HFFc6 (cell line): ENCODE measurements around the gene SLC9A4. TPM values are rescaled to one million over a fixed set of nuclear protein-coding genes. Genes with fewer than 3 reads are reported as not detected.
A peak's percentile ranks its signal among the peaks of the same experiment; 100 is the strongest.

Source experiments
- DNase-seq: peaks from one replicate; pipeline ENCODE4 v3.0.0-alpha.2; 2018
- H3K27ac Mint-ChIP-seq: 2 replicates; pipeline ENCODE4 v1.8.0; 2020; ENCODE audit warnings: mild to moderate bottlenecking, mixed read lengths
- H3K27me3 Mint-ChIP-seq: 2 replicates; pipeline ENCODE4 v1.8.0; 2021; ENCODE audit warnings: mild to moderate bottlenecking, moderate library complexity, mixed read lengths; ENCODE audit not compliant: insufficient read depth
- H3K36me3 Mint-ChIP-seq: 2 replicates; pipeline ENCODE4 v1.8.0; 2021; ENCODE audit warnings: low read depth, mixed read lengths
- H3K4me1 Mint-ChIP-seq: 2 replicates; pipeline ENCODE4 v1.8.0; 2020; ENCODE audit warnings: low read depth, mixed read lengths
- H3K4me3 Mint-ChIP-seq: 2 replicates; pipeline ENCODE4 v1.8.0; 2020; ENCODE audit warnings: mild to moderate bottlenecking, moderate library complexity, mixed read lengths
- H3K9me3 Mint-ChIP-seq: 2 replicates; pipeline ENCODE4 v1.8.0; 2020; ENCODE audit warnings: mild to moderate bottlenecking, mixed read lengths
- CTCF ChIP-seq: fragments of 200-600 bp; sonication (generic); IDR thresholded peaks from 2 replicates; pipeline ENCODE4 v1.5.0; 2021; ENCODE audit warnings: antibody characterized with exemption, mild to moderate bottlenecking
- total RNA-seq, 6 experiments: library from RNA; stranded (reverse); fragmentation: NEBNext Ultra II Directional; extraction: Animal tissue kit (Norgen Biotek cat#: 25700); gene quantifications; 2 replicates in 1 of 6; 3 replicates in 5 of 6; pipeline ENCODE4 v1.2.3, GENCODE V29; 2021

Gene SLC9A4
- total RNA-seq, 6 experiments from 2014 or later: 0.05 TPM; not detected in 5

GRCh38 chr2:102436323-102436722 lies 36.7 kb upstream of the SLC9A4 start:
- Mint-ChIP-seq H3K36me3 (no peaks in the 10 kb centered on the region), H3K4me1 (no peaks in the 10 kb centered on the region), H3K27ac (no peak overlapping the region), H3K9me3 (no peaks in the 10 kb centered on the region), H3K4me3 (no peak overlapping the region), H3K27me3 (peaks cover 3% of the 10 kb centered on the region; the same call in 1 of the 2 replicates)
- no peak for TF ChIP-seq CTCF
- no peak for DNase-seq

- no peaks in the 10 kb centered on the region for H3K4me1 Mint-ChIP-seq
- H3K9me3 Mint-ChIP-seq: no peaks in the 10 kb centered on the region
- no peak for DNase-seq
- TF ChIP-seq CTCF: no peak
- H3K27me3 Mint-ChIP-seq: peaks cover 3% of the 10 kb centered on the region; the same call in 1 of the 2 replicates
- no peak overlapping the region for H3K27ac Mint-ChIP-seq
- H3K4me3 Mint-ChIP-seq: no peak overlapping the region
- no peaks in the 10 kb centered on the region for H3K36me3 Mint-ChIP-seq
Observed at GRCh38 chr2:102437122-102437521, 35.9 kb upstream of the SLC9A4 start.

- Mint-ChIP-seq H3K4me1 (no peaks in the 10 kb centered on the region), H3K27me3 (no peaks in the 10 kb centered on the region; the same call in 1 of the 2 replicates), H3K27ac (no peak overlapping the region), H3K9me3 (no peaks in the 10 kb centered on the region), H3K36me3 (no peaks in the 10 kb centered on the region), H3K4me3 (no peak overlapping the region)
- TF ChIP-seq CTCF: no peak
- DNase-seq: no peak
Observed at GRCh38 chr2:102438111-102438510, 34.9 kb upstream of the SLC9A4 start.

- Mint-ChIP-seq H3K4me1 (no peaks in the 10 kb centered on the region), H3K4me3 (no peak overlapping the region), H3K27ac (no peak overlapping the region), H3K9me3 (no peaks in the 10 kb centered on the region), H3K36me3 (no peaks in the 10 kb centered on the region), H3K27me3 (no peaks in the 10 kb centered on the region; the same call in 1 of the 2 replicates)
- TF ChIP-seq CTCF: no peak
- DNase-seq: no peak
Observed at GRCh38 chr2:102438578-102438977, 34.4 kb upstream of the SLC9A4 start.

- DNase-seq: peak; percentile 22
- no peak for TF ChIP-seq CTCF
- Mint-ChIP-seq H3K4me1 (no peaks in the 10 kb centered on the region), H3K27ac (no peak overlapping the region), H3K36me3 (no peaks in the 10 kb centered on the region), H3K27me3 (no peaks in the 10 kb centered on the region; the same call in 1 of the 2 replicates), H3K4me3 (no peak overlapping the region), H3K9me3 (no peaks in the 10 kb centered on the region)
Observed at GRCh38 chr2:102439065-102439695, 33.8 kb upstream of the SLC9A4 start.
